Glomerular visceral epithelial cell (primary cell): ENCODE results near the gene NUCB2.

Experiments
- DNase-seq: peaks from one replicate; pipeline ENCODE4 v3.0.0-alpha.2; 2016; ENCODE audit errors: extremely low spot score

The NUCB2 gene

DNA sequence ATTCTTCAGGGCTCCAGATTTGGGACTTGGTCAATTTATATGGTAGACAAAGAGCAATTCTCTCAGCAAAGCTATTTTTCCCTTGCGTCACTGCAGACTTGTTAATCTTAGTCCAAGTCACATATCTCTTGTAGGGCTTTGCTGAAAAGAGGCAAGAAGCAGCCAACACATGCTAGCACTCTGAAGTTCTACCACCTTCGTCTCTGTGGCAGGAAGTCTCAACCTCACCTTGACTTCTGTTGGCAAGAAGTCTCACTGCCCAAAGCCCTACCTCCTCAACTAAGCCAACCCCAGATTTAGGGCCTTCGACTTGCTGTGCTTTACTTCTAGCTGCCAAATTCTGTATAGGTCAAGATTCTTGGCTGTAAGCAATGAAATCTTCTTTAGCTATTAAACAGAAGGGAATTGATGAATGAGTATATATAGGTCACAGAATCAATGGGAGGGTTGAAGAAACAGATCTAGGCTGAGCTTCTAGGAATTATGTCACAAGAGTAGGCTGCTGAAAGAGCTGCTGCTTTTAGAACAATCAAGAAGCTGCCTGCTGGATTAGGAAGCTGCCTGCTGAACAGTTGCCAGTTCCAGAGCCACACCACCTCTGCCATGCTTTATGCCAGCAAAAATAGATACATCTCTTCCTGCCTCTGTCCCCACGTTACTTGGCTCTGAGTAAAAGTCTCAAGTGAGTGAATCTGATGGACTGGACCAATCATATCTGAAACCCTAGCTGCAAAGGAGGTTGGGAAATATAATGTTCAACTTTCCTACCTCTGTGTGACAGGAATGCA is 57.5 kb downstream of the NUCB2 start:
- no peak for DNase-seq

DNA sequence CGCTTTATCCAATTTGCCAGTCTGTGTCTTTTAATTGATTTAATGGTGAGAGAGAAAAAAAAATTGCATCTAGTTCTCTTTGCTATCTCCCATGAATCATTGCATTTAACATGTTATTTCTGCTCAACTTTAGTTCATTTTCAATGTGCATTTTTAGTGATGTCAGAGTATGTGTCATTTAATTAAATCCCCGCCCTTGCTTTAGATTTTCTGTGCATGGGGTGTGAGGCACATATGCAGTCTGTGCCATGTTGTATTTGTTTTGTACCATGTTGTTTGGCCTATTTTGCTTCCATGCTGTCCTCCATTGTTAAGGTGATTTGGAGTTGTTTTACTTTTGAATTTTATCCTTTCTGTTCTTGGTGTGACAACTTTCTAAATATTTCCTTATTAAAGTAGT is 66.7 kb downstream of the NUCB2 start:
- no peak for DNase-seq

DNA sequence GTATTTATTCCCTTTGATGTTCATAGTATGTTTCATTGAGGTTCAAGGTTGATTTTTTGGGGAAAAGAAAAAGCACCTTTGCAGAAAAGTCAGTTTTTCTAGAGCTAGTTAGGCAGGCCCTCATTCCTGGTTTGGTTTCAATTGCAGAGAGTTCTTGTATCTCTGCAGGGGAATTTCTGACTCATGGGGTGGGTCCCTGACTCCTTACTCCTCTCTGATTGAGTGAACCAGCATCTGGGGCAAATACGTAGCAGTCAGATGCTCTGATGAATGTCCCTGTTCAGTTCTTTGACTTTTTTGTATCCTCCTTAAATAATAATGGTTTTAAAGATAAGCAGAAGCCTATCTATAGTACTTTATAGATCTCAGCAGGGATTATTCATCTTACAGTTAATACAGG is 67.4 kb downstream of the NUCB2 start:
- peak; percentile 45 for DNase-seq

DNA sequence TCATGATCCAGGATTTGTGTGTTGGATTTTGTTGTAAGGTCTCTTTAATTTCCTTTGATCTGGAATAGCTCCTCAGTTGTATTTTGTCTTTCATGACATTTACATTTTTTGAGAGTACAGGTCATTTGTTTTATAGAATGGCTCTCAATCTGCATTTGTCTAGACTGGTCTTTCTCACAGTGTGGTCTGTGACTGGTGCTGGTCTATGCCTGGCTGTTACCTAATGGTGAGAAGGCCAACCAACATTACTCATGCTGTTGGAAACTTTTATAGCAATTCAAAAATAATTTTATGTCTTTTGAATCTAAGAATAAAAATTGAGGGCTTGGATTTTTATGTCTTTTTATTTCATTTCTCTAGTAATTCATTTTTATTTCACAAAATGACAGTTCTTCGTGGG is 71.1 kb downstream of the NUCB2 start:
- DNase-seq: no peak

DNA sequence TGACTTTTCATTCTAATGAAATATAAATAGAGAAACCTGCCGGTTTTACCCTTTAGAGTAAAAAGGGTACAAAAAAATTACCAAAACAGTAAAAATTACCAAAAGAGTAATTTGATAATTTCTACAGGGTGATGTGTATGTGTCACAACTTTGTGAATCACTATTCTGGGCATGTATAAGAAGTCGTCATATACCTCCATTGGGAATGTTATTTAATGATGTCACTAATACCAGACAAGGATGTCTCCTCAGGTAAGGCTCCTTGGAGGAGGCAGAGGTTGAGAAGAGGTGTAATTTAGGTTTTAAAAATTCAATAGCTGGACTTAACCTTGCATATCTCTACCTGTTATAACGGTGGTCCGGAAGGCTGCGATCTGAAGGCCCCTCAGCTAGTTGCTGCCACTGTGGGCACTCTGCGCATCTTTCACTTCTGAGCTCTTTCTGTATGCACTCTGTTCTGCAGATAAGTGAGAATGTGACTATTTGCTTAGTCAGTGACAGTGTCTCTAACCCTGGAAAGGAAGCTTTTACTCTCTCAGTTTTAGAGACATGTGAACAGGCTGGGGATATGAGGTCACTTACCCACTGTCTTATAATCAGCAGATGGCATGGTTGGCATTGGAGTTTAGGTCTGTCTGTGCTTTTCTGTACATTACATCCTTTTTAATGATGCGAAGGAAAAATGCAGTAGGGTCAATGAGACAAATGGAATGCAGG is 74.1 kb downstream of the NUCB2 start:
- DNase-seq: no peak

DNA sequence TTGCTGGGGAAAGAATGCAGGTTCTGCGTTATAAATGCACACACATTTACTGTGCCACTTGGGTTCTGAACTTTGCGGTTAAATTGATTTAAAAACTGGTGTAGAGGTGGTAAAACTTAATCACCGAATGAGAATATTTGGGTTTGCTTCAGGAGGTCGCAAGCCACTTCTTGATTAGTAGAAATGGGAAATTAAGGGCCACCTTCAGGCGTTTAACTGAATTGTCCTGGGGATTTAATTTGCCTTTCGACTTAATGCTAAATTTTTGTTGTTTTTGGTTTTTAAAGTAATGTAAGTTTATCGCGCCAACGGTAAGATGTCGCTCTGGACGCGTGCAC is 74.6 kb downstream of the NUCB2 start:
- DNase-seq: no peak

DNA sequence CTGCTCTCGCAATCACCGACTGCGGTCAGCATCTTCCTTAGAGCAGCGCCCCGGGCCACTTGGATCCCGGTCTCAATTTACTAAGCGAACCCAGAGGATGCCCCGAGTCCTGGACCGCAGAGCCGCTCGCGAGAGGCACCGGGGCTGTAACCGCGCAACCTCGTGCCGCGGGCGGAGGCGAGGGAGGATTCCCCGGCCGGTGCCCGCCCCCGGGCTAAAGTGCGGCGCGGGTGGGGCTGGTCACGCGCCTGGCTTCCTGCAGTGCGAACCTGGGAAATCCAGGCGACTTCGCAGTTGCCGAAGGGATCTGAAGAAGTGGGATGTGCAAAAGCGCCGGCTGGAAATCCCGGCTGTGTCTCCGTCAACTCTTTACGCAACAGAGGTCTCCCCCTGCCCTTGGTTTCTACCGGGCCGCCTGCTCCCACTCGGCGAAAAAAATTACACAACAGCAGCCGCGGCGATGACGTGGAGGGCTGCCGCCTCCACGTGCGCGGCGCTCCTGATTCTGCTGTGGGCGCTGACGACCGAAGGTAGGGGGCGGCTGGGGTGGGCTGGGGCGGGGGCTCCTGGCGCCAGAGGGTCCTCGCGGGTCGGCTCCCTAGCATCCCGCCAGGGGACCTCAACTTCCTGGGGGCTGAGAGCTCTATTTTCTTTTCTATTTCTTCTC is 75.1 kb downstream of the NUCB2 start, which contains the start of gene NCR3LG1:
TSS of gene NCR3LG1 (plus strand) at position 291 of the 667 bp plus-strand sequence. CDS start at position 461, 170 bp downstream.
- DNase-seq: peak; percentile 29

DNA sequence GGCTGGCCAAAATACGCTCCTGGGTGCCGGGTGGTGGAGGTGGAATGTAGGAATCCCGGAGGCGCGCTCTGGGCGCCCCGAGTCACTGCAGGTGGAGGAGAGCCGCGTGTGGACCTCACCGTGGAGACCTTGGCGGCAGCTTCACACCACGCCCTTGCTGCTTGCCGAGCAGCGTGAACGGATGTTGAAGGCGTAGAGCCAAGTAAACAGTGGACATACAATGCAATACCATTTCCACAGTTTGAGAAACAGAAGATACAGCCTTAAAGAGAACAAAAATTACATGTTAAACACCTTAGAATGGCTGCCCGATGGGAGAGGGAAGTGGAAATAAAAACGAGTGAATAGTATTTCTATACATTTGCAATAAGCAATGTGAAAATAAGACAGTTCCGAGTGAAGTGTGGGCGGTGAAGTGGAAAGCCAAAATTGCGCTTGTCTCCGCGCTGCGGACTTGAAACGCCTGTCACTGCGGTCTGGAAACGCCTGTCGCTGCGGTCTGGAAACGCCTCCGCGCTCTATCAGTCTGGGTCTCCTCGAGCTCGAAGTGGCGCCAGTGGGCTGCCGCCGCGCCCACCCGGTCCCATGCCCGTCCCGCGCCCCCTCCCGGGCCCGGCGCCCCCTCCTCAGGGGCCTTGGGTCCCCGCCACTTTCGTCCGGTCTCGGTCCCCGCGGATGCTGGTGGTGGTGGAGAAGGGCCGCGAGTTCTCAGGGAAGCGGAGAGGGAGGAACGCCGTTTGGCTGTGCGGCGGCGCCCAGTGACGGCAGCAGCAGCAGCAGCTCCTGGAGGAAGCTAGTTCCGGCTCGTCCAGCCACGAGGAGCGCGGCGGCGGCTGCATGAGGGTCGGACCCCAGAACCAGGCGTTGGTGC is 76.6 kb downstream of the NUCB2 start:
- peak; percentile 72 for DNase-seq

DNA sequence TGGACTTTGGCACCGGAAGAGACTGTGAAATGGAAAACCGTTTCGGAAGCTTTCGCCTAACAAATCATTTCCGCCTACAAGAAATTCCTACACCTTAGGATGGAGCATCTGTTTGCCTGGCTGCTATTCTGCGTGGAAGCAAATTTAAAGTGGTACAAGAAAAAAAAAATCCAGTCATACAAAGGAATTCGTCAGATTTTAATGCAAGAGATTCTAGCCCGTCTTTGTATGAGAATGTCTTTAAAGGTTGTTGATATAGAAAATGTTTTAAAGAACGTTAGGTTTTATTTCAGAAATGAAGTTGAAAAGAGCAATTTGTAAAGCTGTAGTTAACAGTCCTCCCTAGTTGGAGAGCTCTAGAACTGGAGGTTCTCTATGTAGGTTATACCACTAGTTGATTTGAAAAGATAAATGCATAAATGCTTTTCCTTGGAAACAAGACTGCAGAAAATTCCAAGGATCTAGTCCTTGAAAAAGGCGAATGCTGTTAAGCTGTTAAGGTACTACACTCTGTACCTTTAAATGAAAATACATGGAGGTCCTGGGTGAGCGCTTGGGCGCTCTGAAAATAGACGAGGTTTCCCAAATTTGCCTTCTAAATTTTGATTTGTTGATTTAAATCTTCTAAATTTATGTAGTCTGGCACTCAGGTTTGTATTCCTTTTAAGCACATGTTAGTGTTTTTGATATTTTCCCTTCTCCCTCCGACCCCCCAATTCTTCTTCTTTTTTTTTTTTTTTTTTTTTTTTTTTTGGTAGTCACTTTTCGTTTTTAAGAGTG is 77.5 kb downstream of the NUCB2 start:
- no peak for DNase-seq

DNA sequence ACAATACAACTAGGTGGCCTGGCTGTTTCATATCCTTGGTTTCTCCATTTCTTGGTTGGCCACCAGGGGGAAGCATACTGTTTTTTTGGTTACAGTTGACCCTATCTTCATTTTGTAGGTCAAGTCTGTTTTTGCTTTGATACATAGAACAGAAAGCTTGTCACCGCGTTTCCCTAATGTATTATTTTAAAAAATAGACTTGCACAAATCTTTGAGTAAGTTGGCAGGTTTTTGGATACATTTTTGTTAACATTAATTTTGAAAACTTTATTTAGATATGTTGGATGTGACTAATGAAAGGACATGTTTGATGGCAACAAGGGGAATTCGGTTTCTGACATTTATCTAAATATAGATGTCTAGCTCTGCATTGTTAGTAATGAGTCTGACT is 78.1 kb downstream of the NUCB2 start:
- peak; percentile 61 for DNase-seq

DNA sequence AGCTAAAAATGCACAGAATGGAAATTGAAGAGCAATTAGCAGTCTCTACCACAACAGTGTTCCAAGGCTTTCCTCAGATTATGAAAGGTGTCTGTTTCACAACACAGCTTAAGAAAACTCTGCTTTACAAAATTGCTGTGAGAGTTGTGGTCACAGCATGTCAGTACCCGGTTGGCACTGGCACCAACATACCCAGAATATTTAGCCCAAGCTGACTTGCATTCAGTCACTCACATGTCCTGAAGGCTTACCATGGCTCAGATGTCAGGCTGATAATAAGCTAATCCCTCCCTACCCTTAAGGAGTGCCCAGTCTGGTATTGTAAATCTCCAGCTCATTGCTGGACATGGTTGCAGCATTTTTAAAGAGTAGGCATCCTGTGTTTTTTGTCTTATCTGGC is 90.0 kb downstream of the NUCB2 start:
- no peak for DNase-seq

DNA sequence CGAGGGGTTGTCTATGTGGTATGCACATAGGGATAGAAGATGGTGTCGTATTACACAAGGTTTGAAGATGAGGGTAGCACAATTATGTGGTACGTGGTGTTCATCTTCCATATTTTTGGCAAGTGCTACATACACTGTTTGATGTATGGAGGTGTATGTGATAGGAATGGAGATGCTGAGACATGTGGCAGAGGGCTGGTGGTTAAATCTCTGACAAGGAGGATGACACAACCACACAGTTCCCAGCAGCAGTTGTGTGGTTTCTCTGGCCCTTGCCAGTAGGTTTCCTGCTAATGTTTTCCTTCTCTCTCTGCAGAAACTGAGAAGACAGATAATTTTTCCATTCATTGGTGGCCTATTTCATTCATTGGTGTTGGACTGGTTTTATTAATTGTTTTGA is 92.0 kb downstream of the NUCB2 start:
- no peak for DNase-seq

DNA sequence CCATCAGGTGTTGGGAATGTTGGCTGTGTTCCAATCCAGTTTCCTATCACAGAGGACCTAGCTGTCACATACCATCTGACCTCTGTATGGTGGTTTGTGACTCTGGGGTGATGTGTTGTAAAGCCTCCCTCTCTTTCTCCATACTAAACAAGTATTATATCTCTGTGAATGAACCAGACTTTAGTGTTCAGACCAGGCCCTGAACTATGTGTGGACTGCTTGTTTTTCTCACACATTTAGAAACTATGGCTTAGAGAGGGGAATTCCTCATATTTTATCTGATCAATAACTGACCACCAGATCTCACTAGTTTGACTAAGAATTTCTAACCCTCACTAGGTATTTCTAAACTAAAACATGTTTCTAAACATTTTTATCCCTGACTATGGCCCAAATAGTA is 92.6 kb downstream of the NUCB2 start:
- no peak for DNase-seq

DNA sequence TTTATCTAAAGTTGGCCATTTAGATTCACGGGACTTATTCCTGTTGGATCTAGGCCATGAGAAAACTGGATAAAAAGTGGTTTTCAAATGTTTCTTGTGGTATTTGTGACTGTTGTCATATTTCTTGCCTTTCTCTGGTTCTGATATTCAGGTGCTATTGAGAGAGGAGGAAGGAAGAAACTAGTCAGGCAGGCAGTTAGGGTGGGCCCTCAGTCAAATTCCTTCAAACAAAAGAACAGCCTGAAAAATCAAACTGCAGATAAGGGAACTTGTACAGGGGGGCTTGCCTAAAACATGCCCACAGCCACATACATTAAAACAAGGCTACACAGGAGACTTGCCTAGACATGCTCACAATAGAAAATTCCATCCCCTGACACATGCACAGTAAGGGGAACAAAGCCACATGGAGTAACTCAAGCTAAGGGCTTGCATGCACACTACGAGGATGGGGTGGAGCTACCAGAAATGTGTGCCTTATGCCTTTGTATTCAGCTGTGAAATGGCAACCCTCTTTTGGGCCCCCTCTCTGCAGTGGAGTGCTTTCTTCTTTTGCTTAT is 93.2 kb downstream of the NUCB2 start:
- no peak for DNase-seq

DNA sequence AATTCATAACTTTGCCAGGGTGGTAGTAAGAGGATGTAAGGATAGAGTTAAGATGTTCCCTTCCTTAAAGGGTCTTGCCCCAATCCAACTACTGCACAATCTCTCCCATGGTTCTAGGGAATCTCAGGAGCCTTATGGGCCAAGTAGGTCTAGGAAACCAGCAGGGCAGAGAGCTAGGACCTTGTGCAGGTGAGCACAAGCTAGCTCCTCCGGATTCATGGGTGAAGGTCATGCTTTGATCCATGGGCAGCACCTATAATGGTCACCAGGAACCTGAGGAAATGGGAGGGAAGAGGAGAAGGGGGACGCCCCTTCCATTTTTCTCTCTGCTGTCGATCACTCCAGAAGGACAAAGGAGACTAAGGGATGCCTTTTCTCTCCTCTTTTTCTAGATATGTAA is 95.1 kb downstream of the NUCB2 start:
- DNase-seq: no peak

DNA sequence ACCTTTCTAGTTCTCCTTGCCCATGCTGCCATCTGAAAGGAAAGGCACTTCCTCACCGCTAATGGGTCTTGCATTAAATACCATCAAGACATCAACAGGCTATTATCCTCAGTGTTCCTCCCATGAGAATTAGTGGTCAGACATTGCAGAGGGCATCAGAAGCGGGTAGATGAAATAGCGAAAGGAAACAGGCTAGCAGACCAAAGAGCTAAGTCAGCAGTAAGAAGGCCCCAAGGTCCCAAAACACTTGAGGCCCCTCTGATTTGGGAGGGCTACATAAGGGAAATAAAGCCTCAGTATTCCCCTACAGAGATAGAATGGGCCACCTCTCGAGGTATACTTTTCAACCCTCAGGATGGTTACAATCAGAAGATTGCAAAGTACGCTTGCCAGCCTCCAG is 99.0 kb downstream of the NUCB2 start:
- DNase-seq: no peak

DNA sequence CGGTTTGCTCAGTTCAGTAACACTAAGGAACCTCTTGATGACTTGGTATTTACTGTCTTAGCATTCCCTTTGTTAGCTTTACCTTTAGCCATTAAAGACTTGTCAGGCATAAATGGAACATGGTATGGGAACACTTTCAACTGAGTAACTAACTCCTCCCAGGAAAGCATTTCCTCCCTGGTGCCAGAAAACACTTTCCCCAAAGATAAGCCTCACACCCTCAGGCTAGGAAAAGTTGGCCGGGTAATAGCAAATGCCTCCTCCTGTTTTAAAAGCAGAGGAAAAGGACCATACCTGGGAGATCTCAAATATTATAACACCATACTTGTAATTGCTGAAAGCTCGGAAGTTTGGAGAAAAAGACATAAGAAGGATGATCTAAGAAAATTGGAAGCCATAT is 100.0 kb downstream of the NUCB2 start:
- no peak for DNase-seq

DNA sequence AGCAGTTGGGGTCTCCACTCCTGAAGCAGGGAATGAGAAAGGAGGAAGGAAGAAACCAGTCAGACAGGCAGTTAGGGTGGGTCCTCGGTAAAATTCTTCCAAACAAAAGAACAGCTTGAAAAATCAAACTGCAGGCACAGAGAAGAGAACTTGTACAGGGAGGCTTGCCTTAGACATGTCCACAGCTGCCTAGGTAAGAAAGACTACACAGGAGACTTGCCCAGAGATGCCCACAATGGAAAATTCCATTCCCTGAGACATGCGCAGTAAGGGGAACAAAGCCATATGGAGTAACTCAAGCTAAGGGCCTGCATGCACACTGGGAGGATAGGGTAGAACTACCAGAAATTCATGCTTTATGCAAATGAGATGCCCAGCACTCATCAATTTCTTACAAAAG is 102.1 kb downstream of the NUCB2 start:
- no peak for DNase-seq

DNA sequence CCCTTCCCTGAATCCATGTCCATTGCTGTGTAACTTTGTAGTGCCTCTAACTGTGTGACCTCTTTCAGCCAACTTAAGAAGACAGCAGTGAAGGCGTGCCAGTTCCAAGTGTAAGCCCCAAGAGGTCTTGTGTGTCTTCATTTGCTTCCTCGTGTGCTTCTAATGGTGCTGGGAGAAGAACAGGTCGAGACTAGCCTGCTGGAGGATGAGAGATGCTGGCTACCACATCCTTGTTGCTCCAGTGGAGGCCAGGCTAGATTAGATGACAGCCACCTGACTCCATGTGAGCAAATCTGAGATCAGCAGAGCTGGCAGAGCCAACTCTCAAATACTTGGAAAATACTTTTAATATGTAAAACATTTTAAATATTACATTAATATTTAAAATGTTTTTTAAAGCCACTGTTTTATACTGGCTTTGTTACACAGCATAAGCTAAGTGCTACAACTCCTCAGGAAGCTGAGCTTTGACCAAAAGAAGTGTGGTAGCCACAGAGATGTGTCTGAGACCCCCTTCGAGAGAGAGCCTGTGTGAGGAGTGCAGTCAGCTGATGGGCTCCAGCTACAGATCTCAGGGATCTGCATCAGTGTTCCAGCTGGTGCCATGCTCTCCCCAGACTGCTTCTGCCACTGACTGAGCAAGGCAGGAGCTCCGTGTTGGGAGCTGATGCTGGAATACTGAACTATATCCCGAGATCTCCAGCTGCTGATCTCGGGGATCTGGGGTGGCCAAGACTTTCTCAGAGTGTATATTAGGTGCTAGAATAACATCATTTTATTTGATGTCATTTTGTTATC is 103.0 kb downstream of the NUCB2 start:
- no peak for DNase-seq

DNA sequence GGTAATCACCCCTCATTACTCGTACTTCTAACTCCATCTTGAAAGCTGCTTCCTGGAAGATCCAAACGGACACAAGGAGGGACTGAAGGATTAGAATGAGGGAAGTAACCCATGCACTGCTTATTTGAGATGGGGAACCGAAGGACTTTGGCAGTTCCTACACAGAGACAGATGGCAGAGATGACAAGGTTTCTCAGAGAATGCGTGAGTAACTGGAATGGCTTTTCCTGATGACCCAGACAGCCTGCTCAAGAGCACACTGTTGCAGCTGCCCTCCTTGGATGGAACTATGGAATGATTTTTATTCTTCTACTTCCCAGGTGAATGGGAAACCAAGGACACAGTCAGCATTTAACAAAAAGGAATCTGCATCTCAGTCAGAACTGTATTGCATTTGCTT is 104.6 kb downstream of the NUCB2 start:
- no peak for DNase-seq
